HG03575 (cell line): ENCODE results near the gene GCNA.
"Not testable (repeated sequence)": the region's sequence is repeated elsewhere in the genome, so short reads cannot be mapped to it uniquely, and the experiment has no call there.

Source experiments
- ATAC-seq: cut with Tn5 transposase; IDR thresholded peaks from one replicate; pipeline ENCODE4 v1.9.1; 2021; ENCODE audit not compliant: unreplicated experiment, insufficient number of reproducible peaks, low FRiP score; ENCODE audit errors: extremely low read depth

GCNA gene

DNA sequence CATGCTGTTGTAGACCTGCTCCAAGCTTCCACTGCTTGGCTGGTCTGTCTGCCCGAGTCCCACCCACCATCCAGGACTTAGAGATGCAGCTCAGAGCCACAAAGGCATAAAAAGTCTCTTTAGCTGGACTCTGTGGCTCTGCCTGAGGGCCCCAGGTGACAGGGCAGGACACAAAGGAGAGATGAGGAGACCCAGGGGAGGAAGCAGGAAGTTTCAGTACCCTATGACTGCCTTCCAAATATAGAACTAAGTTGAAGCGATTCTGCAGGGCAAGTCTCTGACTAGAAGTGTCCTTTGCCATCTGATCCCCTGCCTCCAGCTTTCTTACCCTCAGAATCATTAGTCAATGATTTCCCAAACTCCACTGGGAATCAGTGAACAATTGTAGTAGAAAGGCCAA is 51.2 kb downstream of the GCNA start:
- no peak for ATAC-seq

DNA sequence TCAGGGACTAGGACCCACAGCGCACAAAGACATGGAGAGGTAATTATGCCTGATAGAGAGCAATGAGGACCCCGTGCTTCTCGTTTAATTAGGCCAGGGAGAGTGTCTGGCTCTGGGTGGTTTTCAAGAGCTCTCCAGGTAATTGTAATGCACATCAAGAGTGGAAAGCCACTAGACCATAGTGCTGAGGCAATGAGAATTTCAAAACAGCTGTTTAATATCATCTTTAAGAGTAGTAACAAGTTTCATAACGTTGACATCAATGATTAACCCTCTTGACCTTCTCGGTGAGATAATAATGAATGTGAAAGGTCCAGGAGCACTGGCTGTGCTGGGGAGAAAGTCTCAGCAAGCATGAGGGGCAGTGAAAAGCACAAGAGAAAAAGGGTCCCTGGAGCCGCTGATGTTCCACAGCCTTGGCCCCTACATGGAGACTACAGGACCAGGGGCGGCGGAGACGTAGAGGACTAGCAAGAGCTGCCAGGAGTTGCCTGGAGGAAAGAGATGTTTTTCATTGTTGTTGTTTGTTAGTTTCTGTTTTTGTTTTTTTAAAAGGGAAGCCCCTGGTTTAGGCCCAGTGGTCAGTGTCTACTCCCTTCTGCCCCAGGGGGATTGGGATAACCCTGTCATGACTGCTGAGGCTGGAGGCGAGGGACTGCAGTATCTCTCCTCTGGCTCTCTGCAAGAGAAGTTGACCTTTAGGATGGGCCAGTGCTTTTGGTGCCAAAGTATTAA is 54.9 kb downstream of the GCNA start:
- ATAC-seq: no peak

DNA sequence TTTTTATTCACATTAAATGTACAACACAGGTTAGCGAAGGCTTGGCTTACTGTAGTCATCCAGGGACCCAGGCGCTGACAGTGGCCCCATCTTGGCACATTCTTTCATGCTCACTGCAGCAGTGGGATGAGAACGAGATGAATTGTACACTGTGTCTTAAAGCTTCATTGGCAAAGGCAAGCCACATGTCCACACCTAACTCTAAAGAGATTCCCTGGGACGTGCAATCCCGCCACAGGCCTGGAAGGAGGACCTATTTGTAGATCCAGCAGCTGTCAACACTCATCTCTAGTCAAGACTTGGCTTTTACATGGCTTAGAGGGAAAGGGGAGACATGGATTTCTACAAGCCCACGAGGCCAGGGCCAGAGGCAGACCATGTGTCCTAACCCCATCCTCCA is 56.1 kb downstream of the GCNA start:
- ATAC-seq: no peak

DNA sequence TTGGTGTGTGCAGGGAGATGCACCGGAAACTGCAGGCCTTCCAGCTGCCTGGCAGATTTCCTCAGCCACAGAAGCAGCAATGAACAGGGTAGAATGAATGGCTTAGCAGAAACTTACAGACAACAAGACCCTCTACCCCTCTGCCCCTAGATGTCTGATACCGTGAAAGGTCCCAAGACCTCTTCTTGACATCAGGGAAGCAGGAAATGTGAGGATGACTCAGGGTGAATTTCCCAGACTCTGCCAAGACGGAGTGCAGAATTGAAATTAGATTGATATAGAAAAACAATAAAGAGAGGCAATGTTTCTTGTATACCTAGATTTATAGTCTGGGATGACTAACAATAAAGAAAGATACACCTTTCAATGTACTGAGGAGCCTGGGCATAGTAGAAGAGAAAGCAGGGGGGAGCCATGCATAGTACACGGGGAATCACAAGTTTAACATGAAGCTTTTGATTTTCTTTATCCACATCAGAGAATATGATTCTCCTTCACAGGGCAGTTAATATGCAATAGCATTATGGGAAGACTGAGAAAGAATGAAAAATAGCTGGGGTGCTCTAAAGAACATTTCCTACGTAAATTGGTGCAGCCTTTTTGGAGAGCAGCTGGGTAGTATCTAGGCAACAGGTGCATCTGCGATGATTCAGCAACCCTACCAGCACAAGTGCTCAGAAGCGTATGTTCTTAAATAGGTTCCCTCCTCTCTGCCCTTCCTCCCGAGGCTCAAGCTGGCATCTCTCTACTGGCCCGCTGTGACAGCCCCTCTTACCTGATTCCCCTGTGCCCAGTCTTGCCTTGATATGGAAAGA is 58.4 kb downstream of the GCNA start:
- no peak for ATAC-seq

DNA sequence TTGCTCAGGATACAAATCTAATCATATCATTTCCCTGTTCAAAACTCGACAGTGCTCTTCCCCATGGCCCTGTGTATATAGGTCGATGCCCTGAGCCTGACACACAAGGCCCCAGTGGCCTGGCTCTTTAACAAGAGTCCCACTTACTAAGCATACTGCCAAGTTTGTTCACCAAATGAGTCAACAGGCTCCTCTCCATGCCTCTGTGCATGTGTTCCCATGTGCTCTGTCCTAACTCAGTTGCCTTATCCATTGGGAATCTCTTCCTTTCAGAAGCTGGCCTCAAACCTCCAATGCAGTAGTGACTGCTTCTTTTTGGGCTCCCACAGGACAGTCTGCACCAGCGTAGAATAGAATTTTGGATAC is 59.0 kb downstream of the GCNA start:
- ATAC-seq: no peak

DNA sequence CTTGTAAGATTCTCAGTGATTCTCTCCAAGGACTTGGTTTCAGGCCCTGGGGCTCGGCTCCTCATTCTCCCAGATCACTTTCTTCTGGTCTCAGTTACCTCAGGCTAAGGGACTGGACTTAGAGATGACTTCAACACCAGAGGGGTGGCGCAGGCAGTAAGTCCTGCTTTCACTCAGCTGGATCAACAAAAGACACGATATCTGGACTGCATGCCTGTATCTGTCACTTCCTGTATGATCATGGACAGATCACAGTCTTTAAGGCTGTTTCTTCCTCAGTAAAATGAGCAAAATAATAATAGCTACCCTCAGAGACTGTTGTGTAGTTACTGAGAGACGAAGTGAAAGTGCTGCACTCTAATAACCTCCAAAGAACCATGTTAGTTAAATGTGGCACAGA is 59.6 kb downstream of the GCNA start:
- ATAC-seq: no peak

DNA sequence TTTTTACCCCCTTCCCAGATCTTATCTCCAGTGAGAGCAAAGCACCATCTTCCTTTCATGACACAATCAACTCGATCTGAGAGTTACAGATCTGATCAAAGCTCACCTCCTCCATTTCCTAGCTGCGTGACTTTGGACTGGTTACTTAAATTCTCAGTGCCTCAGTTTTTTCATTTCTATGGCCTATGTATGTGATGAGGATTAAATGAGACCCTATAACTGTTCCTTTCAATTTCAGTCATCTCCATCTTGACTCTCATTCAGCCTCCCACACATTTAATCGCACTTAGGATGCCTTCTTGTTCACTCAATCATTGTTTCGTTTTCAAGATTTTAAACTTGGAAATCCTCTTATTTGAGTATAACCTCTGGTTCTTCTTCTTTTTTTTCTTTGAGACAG is 60.2 kb downstream of the GCNA start:
- ATAC-seq: no peak

DNA sequence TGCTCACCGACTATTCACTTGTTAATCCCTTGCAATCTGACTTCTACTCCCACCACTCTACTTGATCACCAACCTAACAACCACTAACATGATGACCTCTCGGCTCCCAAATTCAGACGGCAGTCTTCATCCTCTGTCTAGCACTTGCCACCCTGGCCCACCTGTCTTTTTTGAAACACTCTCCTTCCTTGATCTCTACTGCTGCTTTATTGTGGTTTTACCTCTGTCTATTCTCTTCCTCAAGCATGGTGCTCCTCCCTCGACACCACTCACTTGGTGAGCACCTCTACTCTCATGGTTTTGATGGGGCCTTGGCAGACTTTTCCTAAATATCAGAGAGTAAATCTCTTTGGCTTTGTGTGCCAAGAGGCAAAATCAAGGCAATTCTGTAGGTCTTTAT is 61.8 kb downstream of the GCNA start:
- no peak for ATAC-seq

DNA sequence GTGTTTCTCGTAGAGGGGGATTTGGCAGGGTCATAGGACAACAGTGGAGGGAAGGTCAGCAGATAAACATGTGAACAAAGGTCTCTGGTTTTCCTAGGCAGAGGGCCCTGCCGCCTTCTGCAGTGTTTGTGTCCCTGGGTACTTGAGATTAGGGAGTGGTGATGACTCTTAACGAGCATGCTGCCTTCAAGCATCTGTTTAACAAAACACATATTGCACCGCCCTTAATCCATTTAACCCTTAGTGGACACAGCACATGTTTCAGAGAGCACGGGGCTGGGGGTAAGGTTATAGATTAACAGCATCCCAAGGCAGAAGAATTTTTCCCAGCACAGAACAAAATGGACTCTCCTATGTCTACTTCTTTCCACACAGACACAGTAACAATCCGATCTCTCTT is 66.2 kb downstream of the GCNA start:
- not testable (repeated sequence) for ATAC-seq

DNA sequence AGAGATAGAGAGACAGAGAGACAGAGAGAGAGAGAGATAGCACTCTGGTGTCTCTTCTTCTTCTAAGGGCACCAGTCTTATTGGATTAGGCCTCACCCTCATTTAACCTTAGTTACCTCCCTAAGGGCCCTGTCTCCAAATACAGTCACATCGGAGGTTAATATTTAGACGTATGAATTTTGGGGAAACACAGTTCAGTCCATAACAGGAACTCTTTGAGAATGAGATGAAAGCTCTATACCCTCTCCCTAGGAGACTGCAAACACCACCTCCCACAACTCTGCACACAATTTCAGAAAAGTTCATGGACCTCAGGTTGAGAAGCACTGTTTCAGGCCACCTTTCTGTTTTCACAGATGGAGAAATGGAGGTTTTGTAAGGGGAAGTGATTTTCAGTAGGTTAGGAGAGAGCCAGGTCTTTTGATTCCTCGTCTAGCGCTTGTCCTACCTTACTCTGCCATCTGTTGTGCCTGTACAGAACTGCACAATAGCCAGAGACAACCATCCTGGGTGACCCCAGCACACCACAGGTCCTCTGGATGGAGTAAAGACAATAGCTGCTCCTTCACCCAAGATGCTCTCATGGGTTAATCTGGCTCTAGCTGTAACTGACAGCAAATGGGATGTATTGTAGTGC is 72.2 kb downstream of the GCNA start:
- ATAC-seq: peak; percentile 86

DNA sequence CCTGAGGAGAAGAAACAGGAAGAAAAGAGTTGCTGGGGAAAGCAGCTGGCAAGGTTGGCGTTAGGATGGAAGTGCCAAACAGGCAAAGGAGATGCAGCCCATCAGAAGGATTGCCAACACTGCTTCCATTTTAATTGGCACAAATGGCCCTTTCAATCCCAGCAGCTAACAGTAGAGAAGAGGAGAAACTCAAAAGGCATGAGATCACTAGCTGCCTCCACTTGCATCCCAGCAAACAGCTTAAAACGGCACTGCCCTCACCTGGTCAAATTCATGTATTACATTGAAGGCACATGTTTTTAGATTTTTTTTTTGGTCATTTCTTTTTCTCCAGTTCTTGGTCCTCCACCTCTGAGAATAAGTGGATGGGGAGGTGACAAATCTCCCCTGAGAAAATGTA is 74.2 kb downstream of the GCNA start:
- no peak for ATAC-seq

DNA sequence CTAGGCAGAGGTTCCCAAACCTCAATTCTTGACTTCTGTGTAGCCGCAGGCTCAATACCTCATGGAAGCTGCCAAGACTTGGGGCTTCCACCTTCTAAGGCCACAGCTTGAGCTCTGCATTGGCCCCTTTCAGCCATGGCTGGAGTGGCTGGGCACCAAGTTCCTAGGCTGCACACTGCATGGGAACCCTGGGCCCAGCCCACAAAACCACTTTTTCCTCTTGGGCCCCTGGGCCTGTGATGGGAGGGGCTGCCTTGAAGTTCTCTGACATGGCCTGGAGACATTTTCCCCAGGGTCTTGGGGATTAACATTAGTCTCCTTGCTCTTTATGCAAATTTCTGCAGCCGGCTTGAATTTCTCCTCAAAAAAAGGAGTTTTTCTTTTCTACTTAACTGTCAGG is 75.1 kb downstream of the GCNA start:
- ATAC-seq: no peak

DNA sequence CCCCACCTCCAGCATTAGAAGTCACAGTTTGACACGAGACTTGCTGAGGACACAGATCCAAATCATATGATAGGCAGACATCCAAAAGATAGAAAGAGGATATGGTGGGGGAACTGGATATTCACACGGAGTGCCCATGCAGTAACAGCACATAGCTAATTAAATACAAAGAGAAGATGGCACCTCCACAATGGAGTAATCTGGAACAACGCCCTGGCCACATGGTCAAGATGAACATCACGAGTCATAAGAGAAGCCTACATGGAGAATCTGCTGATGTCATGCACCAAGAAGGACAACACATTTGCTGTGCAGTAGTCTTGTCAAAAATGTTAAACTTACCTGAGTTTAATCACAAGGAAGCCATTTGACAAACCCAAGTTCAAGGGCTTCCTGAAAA is 79.0 kb downstream of the GCNA start:
- no peak for ATAC-seq

DNA sequence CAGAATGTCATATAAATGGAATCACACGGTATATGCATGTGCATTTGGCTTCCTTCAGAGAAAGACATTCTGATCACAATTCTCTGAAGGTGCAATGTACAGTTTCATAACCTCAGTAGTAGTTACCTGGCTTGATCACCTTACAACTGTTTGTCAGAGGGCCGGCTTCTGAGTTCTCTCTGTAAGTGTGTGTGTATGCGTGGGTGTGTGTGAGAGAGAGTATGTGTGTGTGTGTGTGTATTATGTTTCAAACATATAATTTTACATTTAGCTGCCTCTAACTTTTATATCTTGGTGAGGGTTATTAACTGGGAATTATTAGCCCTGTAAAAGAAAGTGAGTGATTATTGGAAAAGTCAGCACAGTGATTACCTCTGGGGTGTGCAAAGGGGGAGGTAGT is 81.1 kb downstream of the GCNA start:
- ATAC-seq: no peak

DNA sequence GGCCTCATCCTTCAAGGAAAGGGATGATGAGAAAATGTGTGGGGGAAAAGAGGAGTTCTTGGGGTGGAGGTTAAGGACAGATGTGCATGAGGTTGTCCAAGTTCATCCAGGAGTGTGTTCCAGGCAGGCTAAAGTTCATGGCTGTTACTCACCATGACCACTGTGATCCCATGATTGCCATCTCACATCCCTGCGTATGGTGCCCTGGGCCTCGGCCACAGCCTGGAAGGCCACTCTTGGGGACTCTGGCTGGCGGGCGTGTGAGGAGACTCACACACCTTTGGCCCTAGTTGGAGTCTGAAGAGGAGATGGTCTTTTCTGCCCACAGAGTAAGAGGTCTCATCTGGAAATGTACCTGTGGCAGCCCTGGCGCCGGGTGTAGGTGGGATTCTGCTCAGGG is 81.7 kb downstream of the GCNA start:
- ATAC-seq: no peak

DNA sequence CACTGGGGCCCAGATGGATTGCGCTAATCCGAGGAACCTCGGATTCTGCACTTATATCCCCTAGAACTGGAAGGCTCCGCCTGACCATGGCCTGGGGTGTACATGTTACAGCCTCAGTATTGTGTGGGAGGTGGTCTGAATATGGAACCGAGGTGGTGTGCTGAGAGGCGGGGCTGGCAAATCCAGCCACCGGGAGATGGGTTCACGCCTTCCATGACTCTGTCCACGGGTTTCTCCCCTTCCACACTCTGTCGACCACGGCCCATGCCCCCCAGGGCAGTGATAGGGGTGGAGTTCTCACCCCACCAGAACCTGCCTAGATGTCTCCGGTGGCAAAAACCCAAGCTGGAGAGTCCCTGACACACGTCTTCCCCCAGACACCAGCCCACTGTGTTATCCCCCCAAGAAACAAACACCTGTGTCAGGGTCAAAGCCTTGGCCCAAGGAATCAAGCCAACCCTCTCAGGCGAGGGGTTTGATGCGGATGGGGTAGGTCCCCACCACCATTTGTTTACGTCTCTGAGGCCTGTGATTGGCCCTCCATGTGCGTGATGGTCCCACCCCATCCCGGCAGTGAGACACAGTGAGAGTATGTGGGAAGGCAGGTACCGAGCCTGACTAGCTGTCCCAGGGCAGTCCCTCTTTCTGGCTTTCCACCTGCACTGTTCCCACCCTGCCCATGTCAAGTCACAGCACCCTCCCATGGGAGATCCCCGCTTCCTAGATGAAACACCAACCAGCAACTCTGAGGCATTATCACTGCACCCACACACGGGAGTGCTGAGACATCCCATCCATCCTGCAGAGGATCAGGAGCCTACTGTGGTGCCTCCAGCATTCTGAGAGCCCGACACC is 82.6 kb downstream of the GCNA start:
- no peak for ATAC-seq

DNA sequence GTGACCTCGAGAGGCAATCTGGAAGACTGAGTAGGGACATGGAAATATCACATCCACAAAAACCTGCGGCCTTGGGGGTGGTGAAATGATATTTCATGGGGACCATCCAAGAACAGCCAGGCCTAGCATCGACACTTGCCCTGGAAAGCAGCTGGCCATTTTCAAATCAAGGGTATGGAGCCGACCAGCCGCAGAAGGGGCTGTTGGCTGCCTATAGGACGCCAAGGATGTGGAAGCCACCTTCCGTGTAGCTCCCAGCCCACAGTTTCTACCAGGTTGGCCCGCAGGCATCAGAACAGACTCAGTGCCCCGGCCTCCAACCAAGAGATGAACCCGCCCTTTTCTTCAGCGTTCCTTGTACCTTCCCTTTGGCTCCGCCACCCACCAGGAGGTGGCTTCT is 83.7 kb downstream of the GCNA start:
- ATAC-seq: no peak

DNA sequence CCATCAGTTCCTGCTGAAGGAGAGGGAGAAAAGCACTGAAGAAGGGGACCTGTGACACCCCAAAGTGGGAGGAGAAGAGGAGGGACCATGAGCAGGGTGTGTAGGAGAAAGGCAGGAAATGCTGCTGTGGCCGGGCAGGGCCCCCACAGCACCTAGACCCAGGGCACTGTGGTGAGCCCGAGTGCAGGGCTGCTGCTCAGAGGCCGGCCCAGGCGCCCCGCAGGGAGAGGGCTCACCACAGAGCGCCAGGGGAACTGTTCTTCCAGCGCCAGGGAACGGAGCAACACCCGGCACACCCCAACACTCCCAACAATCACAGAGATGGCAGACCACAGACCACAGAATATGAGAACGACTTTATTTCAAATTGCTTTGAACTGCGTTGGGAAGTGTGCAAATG is 84.4 kb downstream of the GCNA start:
- ATAC-seq: not testable (repeated sequence)
